Tibial artery (tissue), 4 donors: ENCODE data around the gene PRKG1.

Experiments
- DNase-seq, 2 donors: peaks; one replicate each; pipeline ENCODE4 v3.0.0-alpha.2; 2019
- H3K27ac ChIP-seq, 2 donors: fragments of 200-600 bp; sonication (generic) in 1 of 2; 1 replicate in 1 of 2; 2 replicates in 1 of 2; pipeline ENCODE4 v1.5.1; 2018 to 2019; ENCODE audit warnings: mild to moderate bottlenecking in 1 of 2
- H3K27me3 ChIP-seq, 2 donors: fragments of 200-600 bp; sonication (generic) in 1 of 2; one replicate each; pipeline versions ENCODE4 v1.5.1 to v1.6.0; 2016 to 2019
- H3K36me3 ChIP-seq, 3 donors: fragments of 200-600 bp; sonication (generic) in 2 of 3; one replicate each; pipeline ENCODE4 v1.5.1; 2016 to 2019; ENCODE audit warnings: mild to moderate bottlenecking in 2 of 3
- H3K4me1 ChIP-seq, 4 donors: fragments of 200-600 bp; sonication (generic) in 2 of 4; 1 replicate in 3 of 4; 2 replicates in 1 of 4; pipeline ENCODE4 v1.5.1; 2016 to 2019
- H3K4me3 ChIP-seq, 2 donors: fragments of 200-600 bp; sonication (generic) in 1 of 2; 1 replicate in 1 of 2; 2 replicates in 1 of 2; pipeline ENCODE4 v1.5.1; 2018 to 2019; ENCODE audit warnings: mild to moderate bottlenecking in 2 of 2
- H3K9me3 ChIP-seq, 3 donors: fragments of 200-600 bp; sonication (generic) in 1 of 3; one replicate each; pipeline ENCODE4 v1.5.1; 2016 to 2019
- intact Hi-C: fragments of 100-400 bp; cut with DNase I; formaldehyde crosslinking; loops from one replicate; pipeline ENCODE4 v1.15.0; 2023; ENCODE audit warnings: low total_unique reads
- TF ChIP-seq, protein P1 (sequence below), 2 experiments: fragments of 200-600 bp in 1 of 2; fragments of 450-650 bp in 1 of 2; IDR thresholded peaks; one replicate each; pipeline ENCODE4 v1.5.1; 2017 to 2019; ENCODE audit warnings: antibody characterized with exemption in 2 of 2, mild to moderate bottlenecking in 1 of 2, moderate library complexity in 1 of 2

Gene PRKG1

DNA sequence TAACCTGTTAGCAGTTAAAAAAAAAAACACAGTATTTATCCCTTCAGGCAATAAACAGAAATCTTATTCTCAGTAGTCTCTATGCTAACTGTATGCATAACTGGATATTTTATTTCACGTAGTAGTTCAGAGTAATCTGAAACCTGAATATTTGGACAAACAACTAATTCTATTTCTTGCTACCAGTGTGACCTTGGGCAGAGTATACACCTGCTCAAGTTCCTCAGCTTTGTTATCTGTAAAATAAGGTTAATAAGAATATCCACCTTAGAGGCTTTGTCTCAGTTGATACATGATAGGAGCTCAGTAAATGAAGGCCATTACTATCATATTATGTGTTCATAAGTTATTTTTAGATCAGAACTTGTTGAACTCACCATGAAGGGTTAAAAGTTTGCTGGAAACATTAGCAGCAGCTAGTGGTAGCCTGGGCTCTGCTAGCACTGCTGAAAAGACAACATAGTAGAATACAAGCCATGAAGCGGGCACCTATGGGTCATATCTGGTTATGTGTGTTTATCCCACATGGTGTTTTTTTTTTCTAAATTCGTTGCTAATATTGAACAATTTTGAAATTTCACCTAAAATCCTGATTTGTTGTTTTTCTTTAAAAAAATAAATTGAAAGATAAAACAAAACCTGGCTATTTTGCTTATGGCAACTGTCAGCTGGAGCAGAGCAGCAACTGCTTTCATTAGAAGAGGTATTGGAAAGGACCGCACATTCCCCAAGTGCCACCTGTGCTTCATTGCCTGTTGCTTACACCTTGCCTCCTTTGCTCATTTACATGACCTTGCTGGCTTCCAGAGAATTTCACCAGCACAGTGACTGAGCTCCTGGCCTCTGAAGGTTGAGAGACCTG lies 303.0 kb downstream of the PRKG1 start:
- no peak overlapping the region for H3K27ac ChIP-seq
- DNase-seq, result no peak
- peaks cover 0 to 46% (median 9%) of the 10 kb centered on the region in 4 donors for H3K4me1 ChIP-seq
- TF ChIP-seq, protein P1, sequence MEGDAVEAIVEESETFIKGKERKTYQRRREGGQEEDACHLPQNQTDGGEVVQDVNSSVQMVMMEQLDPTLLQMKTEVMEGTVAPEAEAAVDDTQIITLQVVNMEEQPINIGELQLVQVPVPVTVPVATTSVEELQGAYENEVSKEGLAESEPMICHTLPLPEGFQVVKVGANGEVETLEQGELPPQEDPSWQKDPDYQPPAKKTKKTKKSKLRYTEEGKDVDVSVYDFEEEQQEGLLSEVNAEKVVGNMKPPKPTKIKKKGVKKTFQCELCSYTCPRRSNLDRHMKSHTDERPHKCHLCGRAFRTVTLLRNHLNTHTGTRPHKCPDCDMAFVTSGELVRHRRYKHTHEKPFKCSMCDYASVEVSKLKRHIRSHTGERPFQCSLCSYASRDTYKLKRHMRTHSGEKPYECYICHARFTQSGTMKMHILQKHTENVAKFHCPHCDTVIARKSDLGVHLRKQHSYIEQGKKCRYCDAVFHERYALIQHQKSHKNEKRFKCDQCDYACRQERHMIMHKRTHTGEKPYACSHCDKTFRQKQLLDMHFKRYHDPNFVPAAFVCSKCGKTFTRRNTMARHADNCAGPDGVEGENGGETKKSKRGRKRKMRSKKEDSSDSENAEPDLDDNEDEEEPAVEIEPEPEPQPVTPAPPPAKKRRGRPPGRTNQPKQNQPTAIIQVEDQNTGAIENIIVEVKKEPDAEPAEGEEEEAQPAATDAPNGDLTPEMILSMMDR (IDR thresholded peaks at IDR 0.05), result no peak
- H3K9me3 ChIP-seq, result no peaks in the 10 kb centered on the region
- no peaks in the 10 kb centered on the region for H3K27me3 ChIP-seq
- H3K36me3 ChIP-seq, result no peaks in the 10 kb centered on the region
- intact Hi-C loops, result no loop called here
- no peak overlapping the region for H3K4me3 ChIP-seq

DNA sequence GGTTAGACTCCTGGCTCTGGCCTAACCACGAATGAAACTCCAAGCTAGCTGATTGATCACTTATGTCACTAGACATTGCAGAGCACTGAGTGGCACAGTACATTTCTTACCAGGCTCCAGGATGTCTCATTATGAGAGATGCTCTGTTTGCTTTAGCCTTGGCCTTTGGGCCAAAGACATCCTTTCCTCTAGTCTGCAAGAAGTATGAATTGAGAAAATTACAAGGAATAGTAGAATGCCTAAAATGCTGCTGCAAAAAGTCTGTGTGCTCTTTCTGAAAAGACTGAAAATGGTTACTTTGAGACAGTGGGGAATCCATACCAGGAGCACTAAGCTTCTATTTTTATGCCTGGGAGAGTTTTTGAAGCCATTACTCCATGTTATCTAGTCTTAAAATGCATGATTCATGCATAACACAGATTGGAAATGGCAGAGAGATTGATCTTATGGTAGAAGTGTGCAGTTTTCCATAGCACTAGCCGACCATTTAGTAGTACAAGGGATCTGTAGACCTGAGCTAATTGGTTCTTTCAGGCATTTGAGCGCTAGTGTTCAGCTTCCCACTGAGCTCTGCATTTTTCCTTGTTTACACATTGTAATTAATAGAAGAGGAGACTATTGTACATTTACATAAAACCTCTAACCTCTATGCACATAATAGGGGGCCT lies 303.8 kb downstream of the PRKG1 start:
- peaks cover 0 to 43% (median 9%) of the 10 kb centered on the region in 4 donors for H3K4me1 ChIP-seq
- no peaks in the 10 kb centered on the region for H3K36me3 ChIP-seq
- no peak overlapping the region for H3K27ac ChIP-seq
- no peak for DNase-seq
- intact Hi-C loops, result no loop called here
- no peaks in the 10 kb centered on the region for H3K9me3 ChIP-seq
- H3K4me3 ChIP-seq, result no peak overlapping the region
- TF ChIP-seq, protein P1 (IDR thresholded peaks at IDR 0.05), result no peak
- no peaks in the 10 kb centered on the region for H3K27me3 ChIP-seq

DNA sequence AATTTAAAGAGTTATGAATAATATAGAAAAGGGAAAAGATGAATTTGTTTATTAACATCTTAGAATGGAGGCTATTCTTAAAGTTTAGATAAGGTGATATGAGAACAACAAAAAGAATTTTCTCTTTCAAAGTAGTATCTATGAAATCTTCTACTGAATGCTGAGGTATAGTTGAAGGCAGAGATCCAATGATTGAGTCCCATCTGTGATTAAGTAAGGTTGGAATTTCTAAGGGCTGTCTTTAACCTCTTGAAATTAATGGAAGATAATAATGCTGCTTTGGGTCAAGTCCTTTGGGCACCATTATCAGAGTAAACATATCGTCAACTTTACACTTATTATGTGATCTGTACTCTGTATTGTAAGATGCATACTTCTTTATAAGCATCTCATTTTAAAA lies 307.9 kb downstream of the PRKG1 start:
- no peak overlapping the region for H3K4me3 ChIP-seq
- H3K36me3 ChIP-seq, result no peaks in the 10 kb centered on the region
- H3K9me3 ChIP-seq, result no peaks in the 10 kb centered on the region
- peaks cover 0 to 75% (median 11%) of the 10 kb centered on the region in 4 donors for H3K4me1 ChIP-seq
- no peak overlapping the region for H3K27ac ChIP-seq
- intact Hi-C loops, result no loop called here
- DNase-seq, result no peak
- TF ChIP-seq, protein P1 (IDR thresholded peaks at IDR 0.05), result no peak
- no peaks in the 10 kb centered on the region for H3K27me3 ChIP-seq

DNA sequence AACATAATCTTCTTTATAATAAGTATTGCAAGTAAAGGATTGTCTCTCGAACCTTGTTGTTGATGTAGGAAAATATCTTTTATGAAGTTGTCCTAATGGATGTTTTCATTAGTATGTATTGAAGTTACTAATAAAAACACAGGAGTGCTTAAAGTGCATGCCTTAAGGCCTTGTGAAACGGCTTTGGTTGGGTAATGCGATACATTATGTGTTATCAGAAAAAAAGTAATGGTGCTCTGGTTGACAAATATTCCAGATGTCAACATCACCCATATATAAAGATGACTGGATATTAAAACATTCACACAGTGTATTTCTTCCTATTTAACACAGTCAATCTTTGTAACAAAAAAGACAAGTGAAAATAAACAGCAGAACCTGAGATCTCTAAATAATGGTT lies 310.7 kb downstream of the PRKG1 start:
- Histone ChIP-seq H3K27ac (no peak overlapping the region), H3K4me3 (no peak overlapping the region), H3K9me3 (no peaks in the 10 kb centered on the region), H3K36me3 (no peaks in the 10 kb centered on the region), H3K27me3 (no peaks in the 10 kb centered on the region), H3K4me1 (peaks cover 0 to 74% (median 13%) of the 10 kb centered on the region in 4 donors)
- TF ChIP-seq, protein P1 (IDR thresholded peaks at IDR 0.05), result no peak
- intact Hi-C loops, result no loop called here
- DNase-seq, result no peak

DNA sequence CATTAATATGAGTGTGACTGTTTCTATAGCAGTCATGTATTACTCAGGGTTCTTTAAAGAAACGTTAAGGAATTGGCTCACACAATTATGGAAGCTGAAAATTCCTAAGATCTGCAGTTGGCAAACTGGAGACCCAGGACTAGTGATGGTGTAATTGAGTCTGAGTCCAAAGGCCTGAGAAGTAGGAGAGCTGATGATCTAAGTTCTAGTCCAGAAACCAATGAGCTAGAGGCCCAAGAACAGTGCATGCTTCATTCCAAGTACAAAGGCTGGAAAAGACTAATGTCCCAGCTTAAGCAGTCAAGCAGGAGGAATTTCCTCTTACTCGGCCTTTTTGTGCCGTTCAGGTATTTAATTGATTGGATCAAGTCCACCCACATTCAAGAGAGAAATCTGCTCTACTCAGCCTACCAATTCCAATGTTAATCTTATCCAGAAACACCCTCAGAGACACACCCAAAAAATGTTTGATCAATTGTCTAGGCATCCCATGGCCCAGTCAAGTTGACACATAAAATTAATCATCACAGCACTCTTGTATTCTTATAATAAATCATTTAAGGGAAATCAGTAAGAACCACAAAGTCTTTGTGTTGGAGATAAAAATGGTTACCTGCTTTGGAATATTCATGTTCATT lies 312.1 kb downstream of the PRKG1 start:
- Histone ChIP-seq H3K4me3 (no peak overlapping the region), H3K27me3 (no peaks in the 10 kb centered on the region), H3K9me3 (no peaks in the 10 kb centered on the region), H3K36me3 (no peaks in the 10 kb centered on the region), H3K27ac (no peak overlapping the region), H3K4me1 (peaks cover 0 to 75% (median 15%) of the 10 kb centered on the region in 4 donors)
- no peak for DNase-seq
- TF ChIP-seq, protein P1 (IDR thresholded peaks at IDR 0.05), result no peak
- intact Hi-C loops, result no loop called here
